HG03064 (cell line): Measurements from ENCODE around the gene DIPK1B.

Experiments
- ATAC-seq: cut with Tn5 transposase; IDR thresholded peaks from one replicate; pipeline ENCODE4 v1.9.1; 2021; ENCODE audit warnings: low read depth; ENCODE audit not compliant: unreplicated experiment

DIPK1B gene

DNA sequence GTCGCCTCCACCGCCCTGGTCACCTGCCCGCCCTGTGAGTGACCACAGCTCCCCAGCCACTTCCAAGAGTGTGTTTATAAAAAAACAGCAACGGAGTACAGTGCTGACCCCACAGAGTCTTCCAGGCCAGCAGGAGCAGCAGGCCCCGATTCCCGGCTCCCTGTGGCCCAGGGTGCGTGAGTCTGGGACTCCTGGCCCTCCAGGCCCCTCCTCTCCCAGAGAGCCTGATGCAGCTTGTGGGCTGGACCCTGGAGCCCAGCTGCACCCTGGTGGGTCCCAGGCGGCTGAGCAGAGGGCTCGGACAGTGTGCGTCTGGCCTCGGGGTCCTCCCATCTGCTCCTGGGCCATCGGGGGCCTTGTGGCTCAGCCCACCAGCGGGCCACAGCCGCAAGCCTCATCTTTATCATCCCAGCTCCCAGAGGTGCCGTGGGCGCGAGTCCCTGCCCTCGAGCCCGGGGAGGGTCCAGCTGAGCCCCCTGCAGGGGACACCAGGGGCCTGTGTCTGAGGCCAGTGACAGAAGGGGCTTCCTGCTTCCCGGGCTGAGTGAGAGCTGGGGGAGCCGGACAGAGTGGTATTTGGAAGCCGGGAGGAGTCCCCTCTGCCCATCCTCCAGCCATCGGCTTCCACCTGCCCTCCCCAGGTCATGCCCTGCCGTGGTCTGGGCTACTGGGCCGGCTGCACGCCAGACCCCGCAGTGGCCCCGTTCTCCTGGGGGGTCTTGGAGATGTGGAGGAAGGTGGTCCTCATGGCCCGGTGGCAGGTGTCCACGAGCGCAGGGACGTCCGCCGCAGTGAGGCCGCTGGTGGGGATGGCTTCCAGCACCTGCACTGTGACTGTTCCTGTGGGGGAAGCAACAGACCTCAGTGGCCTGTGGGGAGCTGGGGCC, 39.0 kb upstream of the DIPK1B start:
- ATAC-seq: no peak

DNA sequence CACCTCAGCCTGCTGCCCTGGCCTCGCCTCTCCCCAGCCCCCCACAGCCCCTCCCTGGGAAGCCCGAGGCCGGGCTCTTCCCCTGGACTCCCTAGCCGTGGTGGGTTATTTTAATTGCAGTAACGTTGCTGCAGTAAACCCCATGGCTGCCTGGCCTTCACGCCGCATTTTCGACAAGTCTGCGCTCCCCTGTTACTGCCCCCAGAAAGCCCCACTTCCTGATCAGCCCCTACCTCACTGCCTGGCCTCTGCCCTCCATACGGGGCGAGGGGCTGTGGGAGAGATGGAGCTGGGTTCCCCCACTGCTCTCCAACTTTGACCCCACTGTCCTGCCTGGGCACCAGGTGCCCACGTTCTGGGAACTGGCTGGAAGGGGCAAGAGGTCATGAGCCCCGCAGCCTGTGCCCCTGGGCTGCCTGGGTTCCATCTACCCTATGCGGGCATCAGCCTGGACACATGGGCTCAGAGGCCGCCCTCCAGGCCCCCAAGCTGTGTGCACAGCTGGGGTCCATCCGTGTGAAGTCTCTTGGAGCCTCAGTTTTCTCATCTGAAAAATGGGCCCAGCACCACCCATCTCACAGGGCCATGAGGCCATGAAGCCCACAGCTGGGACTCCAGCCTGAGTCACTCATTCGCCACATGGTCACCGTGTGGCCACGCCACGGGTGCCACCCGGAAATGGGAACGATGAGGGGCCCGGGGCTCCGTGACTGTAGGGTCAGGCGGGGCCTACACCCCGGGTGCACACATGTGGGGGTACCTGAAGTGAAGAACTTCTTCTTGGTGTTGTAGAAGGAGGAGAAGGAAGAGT, 38.2 kb upstream of the DIPK1B start:
- ATAC-seq: no peak

DNA sequence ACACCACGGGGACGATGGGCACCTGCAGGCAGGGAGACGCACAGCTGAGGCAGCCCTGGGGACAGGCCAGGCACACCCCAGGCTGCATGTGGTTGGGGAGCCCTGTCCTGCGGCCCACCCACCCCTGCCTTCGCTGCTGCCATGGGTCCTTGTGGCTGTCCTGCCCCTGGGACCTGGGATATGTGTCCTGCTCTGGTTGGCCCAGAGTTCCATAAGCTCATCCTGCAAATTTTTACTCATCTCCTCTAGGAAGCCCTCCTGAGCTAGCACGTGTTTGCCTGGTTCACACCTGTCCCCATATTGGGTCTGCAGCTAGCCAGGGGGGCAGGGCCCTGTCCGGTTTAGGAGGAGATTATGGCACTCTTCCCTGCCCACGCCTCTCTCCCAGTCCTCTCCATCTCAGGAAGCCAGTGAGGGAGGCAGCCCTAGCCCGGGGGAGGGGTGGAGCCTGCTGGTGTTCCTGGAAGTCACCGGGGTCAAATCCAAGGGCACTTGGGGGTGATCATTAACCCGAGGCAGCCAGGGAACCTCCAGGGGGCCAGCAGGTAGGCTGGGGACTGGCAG, 37.5 kb upstream of the DIPK1B start:
- ATAC-seq: no peak

DNA sequence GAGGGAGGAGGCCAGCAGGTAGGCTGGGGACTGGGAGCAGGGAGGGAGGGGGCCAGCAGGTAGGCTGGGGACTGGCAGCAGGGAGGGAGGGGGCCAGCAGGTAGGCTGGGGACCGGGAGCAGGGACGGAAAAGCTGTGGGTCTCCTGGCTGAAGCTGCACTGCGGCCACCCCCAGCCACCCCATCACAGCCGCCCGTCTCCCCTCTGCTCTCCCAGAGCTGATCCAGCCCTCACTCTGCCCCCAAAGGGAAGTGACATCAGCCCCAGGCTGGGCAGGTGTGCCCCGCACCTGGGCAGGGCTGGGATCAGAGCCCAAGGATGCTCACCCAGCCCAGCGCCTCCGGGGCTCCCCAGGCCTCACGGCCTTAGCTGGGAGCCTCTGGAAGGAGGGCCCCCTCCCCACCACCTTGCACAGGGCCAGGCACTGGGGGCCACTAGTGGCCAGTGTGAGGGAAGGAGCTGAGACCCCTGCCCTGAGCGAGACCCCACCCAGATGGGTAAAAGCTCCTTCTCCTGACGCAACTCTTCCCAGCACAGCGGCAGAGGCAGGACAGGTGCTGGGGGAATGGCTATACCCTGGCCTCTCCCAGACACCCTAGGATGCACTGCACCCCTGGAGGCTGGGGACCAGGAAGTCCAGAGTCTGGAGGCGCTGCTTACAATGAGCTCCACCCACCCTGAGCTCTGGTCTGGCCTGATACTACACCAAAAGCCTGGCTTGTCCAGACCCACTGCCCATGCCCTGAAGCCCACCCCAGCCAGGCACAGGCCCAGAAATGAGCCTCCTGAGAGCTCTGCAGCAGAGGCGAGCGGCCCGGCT, 36.7 kb upstream of the DIPK1B start:
- ATAC-seq: no peak

DNA sequence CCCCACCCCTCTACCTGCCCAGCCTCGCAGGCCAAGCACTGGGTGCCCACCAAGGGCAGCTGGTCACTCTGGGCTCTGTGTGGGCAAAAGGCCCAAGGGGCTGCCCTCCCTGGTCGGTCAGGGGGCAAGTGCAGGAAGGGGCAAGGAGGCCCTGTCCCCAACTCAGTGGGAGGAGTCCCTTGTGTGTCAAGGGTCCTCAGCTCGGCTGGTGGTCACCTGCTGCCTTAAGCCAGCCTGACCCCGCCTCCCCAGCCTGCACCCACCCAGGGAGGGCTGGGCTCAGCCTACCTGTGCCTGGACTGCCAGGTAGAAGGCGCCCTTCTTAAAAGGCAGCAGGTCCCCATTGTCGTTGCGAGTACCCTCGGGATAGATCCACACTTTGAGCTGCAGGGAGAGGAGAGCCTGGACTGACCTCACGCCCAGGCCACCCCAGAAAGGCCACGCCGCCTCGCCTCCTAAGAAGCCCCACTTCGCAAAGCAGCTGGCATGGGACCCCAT, 36.0 kb upstream of the DIPK1B start:
- ATAC-seq: no peak

DNA sequence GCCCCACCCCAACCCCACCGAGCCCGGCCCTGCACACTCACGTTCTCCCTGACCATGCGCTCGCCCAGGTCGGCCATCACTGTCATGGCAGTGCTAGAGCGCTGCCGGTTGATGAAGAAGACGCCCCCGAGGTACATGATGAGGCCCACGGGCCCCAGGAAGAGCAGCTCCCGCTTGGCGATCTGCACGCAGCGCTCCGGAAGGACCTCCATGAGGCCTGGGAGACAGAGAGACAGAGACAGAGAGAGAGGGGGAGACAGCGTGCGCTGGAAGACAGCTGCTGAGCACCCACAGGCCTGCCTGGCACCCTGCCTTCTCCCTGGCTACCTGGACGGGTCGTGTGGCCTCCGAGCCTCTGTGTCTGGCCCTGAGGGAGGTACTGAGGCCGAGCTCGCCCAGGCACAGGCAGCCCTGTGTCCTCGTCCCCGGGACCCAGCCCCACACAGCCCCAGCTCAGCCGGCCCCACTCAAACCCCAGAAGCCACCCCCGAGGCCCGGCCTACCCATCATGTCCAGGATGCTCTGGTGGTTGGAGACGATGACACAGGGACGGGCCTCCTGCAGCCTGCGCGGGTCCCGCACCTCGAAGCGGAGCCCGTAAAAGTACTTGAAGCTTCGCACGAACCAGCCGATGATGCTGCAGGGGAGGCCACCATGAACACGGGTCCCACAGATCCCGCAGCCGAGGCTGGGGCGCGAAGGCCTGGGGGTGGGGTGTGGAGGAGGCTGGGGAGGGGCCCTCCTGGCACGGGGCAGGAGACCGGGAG, 35.3 kb upstream of the DIPK1B start:
- ATAC-seq: no peak

DNA sequence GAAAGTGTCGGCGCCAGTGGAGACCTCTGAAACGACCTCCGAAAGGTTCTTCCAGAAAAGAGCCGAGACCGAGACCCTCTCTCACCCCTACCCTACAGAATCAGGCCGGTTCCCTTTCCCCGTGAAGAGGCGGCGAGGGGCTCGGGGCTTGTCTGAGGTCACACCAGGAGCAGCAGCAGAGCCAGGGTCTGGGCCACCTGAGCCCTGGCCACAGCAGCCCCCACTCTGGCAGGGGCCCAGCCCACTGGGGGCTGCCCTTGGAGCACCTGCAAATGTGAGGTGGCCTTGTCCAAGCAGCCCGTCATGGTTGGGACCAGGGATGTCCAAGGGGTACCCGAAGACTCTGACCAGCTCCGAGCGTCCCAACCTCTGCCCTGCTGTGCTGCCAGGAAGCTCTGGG, 34.3 kb upstream of the DIPK1B start:
- ATAC-seq: no peak

DNA sequence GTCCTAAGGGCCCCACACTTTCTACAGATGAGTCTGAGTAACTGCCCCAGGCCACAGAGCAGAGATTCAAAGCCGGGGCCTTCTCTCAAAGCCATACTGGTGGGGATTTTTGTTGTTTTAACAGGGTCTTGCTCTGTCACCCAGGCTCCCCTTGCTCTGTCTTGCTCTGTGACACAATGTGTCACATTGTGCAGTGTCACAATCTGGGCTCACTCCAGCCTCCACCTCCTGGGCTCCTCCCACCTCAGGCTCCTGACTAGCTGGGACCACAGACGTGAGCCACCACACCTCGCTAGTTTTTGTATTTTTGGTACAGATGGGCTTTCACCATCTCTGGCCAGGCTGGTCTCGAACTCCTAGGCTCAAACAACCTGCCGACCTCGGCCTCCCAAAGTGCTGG, 33.7 kb upstream of the DIPK1B start:
- ATAC-seq: no peak

DNA sequence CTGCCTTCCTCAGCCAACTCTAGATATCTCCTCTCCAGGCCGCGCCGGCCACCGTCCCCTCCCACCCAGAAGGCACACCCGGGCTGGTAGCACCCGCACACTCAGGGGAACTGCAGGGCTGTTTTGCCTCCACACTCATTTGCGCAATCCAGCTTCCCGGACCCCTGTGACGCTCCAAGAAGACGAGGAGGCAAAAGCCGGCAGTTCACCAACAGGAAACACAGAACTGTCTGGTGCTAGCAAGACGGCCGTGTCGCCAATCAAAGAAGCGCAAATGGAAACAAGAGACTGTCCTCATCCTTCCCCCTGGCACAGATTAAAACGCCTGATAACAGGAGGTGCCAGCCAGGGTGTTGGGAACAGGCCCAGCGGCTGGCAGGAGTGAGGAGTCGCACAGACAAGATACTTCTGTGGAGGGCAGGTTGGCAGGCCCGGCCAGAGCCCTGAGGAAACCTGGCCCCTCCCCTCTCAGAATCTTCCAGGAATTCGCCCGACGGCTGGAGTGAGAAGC, 32.9 kb upstream of the DIPK1B start:
- ATAC-seq: no peak

DNA sequence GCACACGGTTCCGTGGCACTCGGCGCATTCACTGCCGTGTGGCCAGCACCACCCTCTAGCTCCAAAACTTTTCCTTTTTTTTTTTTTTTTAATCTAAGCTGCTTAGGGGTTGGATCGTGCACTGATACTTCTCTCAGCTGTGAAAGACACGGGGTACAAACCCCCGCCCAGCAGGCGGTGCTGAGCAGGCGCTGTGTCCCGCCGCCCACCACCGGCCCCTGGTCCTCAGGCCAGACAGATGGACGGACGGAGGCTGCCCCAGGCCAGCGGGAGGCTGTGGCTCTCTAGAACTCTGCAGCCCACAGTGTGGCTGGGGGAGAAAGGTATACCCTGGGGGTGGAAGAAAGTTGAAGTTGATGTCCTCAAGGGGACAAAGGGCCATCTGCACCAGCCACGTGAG, 31.3 kb upstream of the DIPK1B start:
- ATAC-seq: no peak

DNA sequence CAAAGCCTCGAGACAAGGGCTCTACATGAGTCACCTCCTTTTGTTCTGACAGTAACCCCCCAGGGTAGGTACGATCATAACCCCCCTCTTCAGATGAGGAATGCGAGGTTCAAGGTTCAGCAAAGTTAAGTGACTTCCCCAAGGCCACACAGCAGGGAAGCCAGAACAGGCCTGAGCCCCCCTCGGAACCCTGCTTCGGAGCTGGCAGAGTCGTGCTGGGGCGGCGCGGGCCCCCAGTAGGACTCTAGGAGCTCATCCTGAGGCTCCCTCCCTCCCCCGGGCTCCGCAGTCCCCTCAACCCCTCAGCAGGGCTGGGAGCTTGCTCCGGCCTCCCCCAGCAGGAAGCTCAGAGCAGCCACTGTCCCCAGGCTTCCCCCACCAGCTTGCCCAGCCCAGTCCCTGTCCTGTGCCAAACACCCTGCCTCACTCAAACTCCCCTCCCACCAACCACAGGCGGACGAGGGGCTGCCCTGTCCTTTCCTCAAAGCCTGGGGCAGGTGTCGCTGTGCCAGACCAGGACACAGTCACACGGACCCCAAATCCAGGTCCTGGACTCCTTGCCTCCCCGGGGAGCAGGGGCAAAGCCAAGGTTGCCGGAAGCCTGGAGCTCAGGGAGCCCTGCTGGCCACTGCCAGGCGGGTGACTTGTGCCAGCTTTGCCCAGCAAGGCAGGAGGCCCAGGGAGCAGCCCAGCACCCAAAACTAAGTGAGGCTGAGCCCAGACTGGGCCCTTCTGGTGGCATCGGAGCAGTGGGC, 30.2 kb upstream of the DIPK1B start:
- no peak for ATAC-seq

DNA sequence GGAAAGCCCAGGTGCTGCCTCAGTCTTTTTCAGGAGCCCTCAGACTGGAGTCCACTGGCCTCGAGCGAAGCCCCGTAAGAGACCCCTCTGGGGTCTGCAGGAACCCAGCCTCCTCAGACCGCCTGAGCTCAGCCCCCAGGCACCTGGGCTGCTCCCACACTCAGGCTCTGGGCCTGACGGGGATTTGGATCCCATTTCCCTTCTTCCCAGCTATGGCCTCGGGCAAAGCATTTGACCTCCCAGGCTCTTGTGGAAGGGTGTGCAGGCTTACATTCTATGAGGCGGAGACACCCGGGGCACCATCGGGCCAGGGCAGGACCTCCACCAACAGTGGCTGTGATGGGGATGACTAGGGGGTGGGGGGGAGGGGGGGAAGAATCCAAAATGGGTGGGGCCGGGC, 29.7 kb upstream of the DIPK1B start:
- ATAC-seq: no peak

DNA sequence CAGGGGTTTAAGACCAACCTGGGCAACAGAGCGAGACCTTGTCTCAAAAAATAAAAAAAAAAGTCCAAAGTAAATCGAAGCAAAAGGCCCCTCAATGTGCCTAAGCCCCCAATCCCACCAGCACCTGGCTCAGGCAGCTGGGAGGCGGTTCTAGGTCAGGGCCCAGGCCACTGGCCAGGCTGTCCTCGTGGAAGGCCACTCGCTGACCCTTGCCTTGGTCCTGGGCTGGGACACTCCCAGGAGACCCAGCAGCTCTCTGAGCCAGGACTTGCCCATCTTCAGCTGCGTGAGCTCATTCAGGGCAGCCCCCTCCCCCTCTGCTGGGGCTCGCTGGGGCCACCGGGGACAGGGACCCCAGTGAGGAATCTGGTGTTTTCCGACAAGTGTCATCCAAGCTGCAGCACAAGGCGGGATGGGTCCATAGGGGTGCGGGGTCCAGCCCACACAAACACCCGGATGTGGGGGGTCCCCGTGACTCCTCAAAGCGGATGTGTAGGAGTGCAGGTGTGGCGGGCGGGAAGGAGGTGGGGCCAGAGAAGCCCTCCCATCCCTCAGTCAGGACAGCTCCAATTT, 29.1 kb upstream of the DIPK1B start:
- no peak for ATAC-seq

DNA sequence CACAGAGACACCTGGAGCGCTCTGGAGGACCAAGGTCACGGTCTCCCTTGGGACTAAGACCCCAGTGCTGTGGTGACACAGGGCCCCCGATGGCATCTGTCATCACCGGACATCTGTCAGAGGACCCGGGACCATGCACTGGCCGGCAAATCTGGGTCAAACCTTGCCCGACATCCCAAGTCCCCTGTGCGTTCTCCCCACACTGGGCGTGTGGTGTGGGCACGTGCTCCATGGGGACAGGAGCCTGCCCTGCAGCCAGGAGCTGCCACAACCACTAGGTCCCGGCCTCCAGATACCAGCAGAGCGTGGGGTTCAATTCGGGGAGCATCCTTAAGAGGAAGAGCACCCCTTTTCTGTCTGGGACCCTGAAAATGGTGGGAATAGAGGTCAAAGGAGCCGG, 28.6 kb upstream of the DIPK1B start:
- no peak for ATAC-seq

DNA sequence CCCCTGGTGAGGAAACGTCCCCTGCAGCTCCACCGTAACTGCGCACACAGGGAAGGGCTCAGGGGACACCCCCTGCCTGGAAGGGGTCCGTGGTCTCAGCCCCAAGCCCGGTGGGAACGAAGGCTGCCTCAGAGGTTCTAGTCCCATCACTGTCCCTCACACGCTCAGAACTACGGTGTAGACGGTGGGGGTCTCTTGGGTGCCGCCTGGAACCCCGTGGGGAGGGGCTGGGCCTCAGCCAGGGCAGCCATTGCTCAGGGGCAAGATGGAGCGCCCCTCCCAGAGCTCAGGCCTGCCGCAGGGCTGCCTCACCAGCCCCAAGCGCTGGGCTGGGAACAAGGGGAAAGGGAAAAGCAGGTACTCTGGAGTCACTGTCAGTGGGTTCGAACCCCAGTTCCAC, 28.0 kb upstream of the DIPK1B start:
- no peak for ATAC-seq

DNA sequence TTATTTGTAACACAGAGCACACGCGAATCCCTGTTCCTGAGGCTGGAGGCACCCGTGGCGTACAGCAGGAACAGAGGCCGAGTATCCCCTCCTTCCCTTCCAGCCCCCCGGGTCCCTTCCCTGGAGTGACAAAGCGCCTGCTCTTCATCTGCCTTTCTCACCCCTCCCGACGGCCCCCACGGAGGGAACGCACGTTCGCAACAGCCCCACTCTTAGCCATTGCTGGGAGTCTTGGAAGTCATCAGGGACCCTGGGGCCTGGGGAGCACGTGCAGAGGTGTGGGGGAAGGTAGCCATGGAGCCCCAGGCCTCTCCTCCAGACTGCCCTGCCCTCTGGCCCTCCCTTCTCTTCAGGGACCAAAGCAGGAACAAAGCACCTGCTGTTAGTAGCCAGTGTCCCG, 27.6 kb upstream of the DIPK1B start:
- no peak for ATAC-seq

DNA sequence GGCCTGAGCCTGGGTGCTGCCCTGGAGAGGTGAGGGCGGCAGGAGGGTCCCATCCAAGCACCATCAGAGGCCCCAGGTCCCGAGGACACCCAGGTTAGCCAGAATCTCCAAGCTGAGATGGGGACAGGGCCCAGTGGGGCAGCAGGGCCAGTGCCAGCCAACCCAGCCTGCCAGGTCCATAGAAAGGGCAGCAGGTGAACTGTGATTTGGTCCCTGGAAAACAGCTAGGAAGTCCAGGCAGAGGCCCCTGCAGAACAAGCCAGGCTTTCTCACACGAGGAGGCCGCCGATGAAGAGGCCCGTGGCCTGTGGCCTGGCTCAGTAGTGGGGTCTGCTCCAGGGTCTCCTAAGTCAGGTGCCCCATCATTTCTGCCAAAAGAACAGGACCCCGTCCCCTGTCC, 27.2 kb upstream of the DIPK1B start:
- ATAC-seq: no peak

DNA sequence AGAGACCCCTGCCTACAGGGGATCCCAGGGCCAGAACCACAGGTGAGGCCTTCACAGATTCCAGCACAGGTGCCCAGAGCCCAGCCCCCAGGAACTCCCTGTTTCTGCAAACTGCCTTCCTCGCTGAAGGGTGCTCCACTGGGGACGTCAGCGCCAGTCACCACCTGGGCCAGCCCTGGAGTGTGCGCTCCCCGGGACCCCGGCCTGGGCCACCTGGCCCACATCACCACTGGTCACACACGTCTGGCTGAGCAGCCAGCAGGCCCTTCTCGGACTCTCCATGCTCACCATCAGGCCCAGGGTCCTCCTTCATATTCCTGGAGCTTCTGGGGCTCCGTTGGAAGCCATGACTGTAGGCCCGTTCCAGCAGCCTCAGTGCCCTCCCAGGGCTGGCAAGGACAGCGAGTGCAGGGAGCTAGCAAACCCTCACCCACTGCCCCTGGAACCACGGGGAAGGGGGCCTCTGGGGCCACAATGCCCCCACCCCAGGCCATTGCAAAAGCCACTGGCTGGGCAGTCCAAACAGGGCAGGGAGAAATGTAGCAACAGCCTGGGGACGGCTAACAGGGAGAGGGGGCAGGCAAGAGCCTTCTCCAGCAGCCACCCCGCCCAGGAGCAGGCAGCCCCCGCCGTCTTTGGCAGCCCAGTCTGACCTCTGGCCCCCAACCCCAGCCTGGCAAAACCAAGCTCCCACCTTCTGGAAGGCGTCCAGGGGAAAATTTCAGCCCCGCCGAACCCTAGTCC, 26.4 kb upstream of the DIPK1B start:
- no peak for ATAC-seq
